ENCODE data around the gene SCML1.

GRCh38 chrX:17706676-17707075 is 30.6 kb upstream of the SCML1 start:
- TF ChIP-seq, protein P1, sequence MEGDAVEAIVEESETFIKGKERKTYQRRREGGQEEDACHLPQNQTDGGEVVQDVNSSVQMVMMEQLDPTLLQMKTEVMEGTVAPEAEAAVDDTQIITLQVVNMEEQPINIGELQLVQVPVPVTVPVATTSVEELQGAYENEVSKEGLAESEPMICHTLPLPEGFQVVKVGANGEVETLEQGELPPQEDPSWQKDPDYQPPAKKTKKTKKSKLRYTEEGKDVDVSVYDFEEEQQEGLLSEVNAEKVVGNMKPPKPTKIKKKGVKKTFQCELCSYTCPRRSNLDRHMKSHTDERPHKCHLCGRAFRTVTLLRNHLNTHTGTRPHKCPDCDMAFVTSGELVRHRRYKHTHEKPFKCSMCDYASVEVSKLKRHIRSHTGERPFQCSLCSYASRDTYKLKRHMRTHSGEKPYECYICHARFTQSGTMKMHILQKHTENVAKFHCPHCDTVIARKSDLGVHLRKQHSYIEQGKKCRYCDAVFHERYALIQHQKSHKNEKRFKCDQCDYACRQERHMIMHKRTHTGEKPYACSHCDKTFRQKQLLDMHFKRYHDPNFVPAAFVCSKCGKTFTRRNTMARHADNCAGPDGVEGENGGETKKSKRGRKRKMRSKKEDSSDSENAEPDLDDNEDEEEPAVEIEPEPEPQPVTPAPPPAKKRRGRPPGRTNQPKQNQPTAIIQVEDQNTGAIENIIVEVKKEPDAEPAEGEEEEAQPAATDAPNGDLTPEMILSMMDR (conservative IDR thresholded peaks at IDR 0.05; ENCODE audit: low read depth, low read length), result no peak
- TF ChIP-seq MAFK (IDR thresholded peaks at IDR 0.05; ENCODE audit: low read depth, low read length) (no peak), POLR2A (IDR thresholded peaks at IDR 0.05; ENCODE audit: low read depth, low read length) (no peak)

Data from IMR-90 (cell line).